Stomach (tissue), 9 donors: ENCODE data around the gene SLK. TPM values are rescaled to one million over a fixed set of nuclear protein-coding genes. Genes with fewer than 3 reads are reported as not detected.
A peak's percentile ranks its signal among the peaks of the same experiment; 100 is the strongest.

ENCODE experiments used
- DNase-seq, 2 donors: peaks; one replicate each; pipeline versions ENCODE4 v3.0.0 to v3.0.0-alpha.2; 2013 to 2019
- H3K27ac ChIP-seq, 5 donors: fragments of 200-600 bp in 4 of 5; sonication (generic) in 4 of 5; one replicate each; pipeline ENCODE4 v1.5.1; 2013 to 2019; ENCODE audit warnings: mild to moderate bottlenecking in 1 of 5, moderate library complexity in 1 of 5
- H3K27me3 ChIP-seq, 3 donors: fragments of 200-600 bp; sonication (generic); one replicate each; pipeline ENCODE4 v1.5.1; 2017 to 2019; ENCODE audit warnings: mixed run types in 1 of 3
- H3K36me3 ChIP-seq, 4 donors: fragments of 200-600 bp; sonication (generic); 1 replicate in 3 of 4; 2 replicates in 1 of 4; pipeline ENCODE4 v1.5.1; 2016 to 2019
- H3K4me1 ChIP-seq, 4 donors: fragments of 200-600 bp; sonication (generic); one replicate each; pipeline ENCODE4 v1.5.1; 2016 to 2019
- H3K4me3 ChIP-seq, 4 donors: fragments of 200-600 bp; sonication (generic) in 3 of 4; one replicate each; pipeline ENCODE4 v1.5.1; 2016 to 2019; ENCODE audit warnings: mild to moderate bottlenecking in 1 of 4
- H3K9me3 ChIP-seq, 4 donors: fragments of 200-600 bp; sonication (generic); one replicate each; pipeline ENCODE4 v1.5.1; 2016 to 2019
- EP300 ChIP-seq: sonication (generic); formaldehyde crosslinking; IDR thresholded peaks from one replicate; pipeline ENCODE4 v1.6.1; 2017; ENCODE audit warnings: antibody characterized with exemption
- POLR2A ChIP-seq, 4 donors: fragments of 450-650 bp; IDR thresholded peaks; one replicate each; pipeline ENCODE4 v1.6.1; 2016; ENCODE audit warnings: antibody characterized with exemption in 4 of 4, control low read depth in 2 of 4, mild to moderate bottlenecking in 1 of 4, moderate library complexity in 1 of 4
- POLR2AphosphoS5 ChIP-seq, 3 donors: sonication (generic); formaldehyde crosslinking; IDR thresholded peaks; one replicate each; pipeline ENCODE4 v1.6.1; 2016; ENCODE audit warnings: antibody characterized with exemption in 3 of 3
- WGBS, 5 donors: extraction: QIAGEN DNeasy Blood & Tissue Kit in 3 of 5; methylation state at CpG; one replicate each; pipeline versions ENCODE4 v1.1.5 to v1.1.7; 2013 to 2018; 5-methylcytosine and 5-hydroxymethylcytosine counted together
- intact Hi-C: fragments of 100-400 bp; cut with DNase I; formaldehyde crosslinking; loops from one replicate; pipeline ENCODE4 v1.15.1; 2023; ENCODE audit warnings: low total_unique reads
- polyA plus RNA-seq, 3 donors: library from polyadenylated mRNA; stranded (reverse); fragments of 200-250 nt; gene quantifications; one replicate each; pipeline ENCODE4 v1.2.3, GENCODE V29; 2013
- total RNA-seq, 5 donors: library from RNA; depleted of rRNA; stranded (reverse); fragments of >200 nt; gene quantifications; one replicate each; pipeline versions ENCODE4 v1.1.0 to v1.2.3, GENCODE V29; 2014 to 2016
- TF ChIP-seq, protein P1 (sequence below), 7 experiments: fragments of 450-650 bp in 4 of 7; fragments of 200-600 bp in 3 of 7; sonication (generic) in 3 of 7; IDR thresholded peaks; one replicate each; pipeline ENCODE4 v1.5.1; 2016 to 2019; ENCODE audit warnings: antibody characterized with exemption in 7 of 7, control low read depth in 2 of 7, mild to moderate bottlenecking in 1 of 7
- donor health status: healthy with polysubstance abuse.
- donor health status: Bipolar disorder and iron deficiency.
- donor health status: healthy.

SLK gene
- total and polyA plus RNA-seq, 8 donors: 10.1 to 94.5 (median 47.2) TPM

DNA sequence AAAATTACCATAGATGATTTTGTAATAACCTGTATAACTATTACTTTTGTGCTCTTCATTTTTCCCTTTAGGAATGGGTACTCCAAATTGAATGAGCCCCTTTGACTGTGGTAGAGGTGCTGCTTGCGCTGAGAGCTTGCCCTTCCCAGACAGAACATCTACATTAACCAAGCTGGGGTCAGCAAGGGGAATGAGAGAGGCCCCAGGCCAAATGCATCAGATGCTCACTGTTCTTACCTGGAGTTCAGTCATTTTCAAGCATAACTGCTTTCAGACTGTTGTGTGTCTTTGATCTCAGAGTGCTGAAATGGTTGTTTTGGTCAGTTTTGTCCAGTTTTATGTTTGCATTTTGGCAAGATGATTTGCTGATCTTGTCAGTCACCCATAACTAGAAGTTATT lies 41.3 kb upstream of the SLK start:
- intact Hi-C loops: no loop called here
- no peak overlapping the region for H3K4me3 ChIP-seq
- H3K4me1 ChIP-seq: peaks cover 0 to 17% (median 0%) of the 10 kb centered on the region in 4 donors
- no peaks in the 10 kb centered on the region for H3K36me3 ChIP-seq
- H3K9me3 ChIP-seq: no peaks in the 10 kb centered on the region
- H3K27ac ChIP-seq: no peak overlapping the region
- no peaks in the 10 kb centered on the region for H3K27me3 ChIP-seq
- WGBS, 5 donors: 93 to 100% (median 100%) methylated on average over 1 of the region's 1 CpG
- no peak for DNase-seq
- no peak for TF ChIP-seq EP300
- TF ChIP-seq, protein P1, sequence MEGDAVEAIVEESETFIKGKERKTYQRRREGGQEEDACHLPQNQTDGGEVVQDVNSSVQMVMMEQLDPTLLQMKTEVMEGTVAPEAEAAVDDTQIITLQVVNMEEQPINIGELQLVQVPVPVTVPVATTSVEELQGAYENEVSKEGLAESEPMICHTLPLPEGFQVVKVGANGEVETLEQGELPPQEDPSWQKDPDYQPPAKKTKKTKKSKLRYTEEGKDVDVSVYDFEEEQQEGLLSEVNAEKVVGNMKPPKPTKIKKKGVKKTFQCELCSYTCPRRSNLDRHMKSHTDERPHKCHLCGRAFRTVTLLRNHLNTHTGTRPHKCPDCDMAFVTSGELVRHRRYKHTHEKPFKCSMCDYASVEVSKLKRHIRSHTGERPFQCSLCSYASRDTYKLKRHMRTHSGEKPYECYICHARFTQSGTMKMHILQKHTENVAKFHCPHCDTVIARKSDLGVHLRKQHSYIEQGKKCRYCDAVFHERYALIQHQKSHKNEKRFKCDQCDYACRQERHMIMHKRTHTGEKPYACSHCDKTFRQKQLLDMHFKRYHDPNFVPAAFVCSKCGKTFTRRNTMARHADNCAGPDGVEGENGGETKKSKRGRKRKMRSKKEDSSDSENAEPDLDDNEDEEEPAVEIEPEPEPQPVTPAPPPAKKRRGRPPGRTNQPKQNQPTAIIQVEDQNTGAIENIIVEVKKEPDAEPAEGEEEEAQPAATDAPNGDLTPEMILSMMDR (IDR thresholded peaks at IDR 0.05): no peak
- no peak for TF ChIP-seq POLR2A (IDR thresholded peaks at IDR 0.05)
- no peak for TF ChIP-seq POLR2AphosphoS5 (IDR thresholded peaks at IDR 0.05)

- TF ChIP-seq POLR2A (IDR thresholded peaks at IDR 0.05) (no peak), EP300 (no peak), POLR2AphosphoS5 (IDR thresholded peaks at IDR 0.05) (no peak)
- TF ChIP-seq, protein P1 (IDR thresholded peaks at IDR 0.05): no peak
- no peak overlapping the region for H3K27ac ChIP-seq
- WGBS, 5 donors: 67 to 80% (median 78%) methylated on average over 2 of the region's 2 CpGs
Measured at GRCh38 chr10:103926722-103927319, 40.1 kb upstream of the SLK start.

DNA sequence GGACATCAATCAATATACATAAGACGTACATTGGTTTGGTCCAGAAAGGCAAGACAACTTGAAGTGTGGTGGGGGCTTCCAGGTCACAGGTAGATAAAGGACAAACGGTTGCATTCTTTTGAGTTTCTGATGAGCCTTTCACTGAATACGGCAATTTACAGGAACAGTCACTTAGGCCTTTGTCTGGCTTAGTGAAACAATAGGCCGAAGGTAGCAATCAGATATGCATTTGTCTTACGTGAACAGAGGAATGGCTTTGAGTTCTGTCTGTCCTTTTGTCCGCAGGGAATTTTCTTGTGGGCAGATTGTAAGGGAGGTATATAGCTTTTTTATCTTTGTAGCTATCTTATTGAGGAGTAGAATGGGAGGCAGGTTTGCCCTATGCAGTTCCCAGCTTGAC lies 38.2 kb upstream of the SLK start:
- H3K9me3 ChIP-seq: no peaks in the 10 kb centered on the region
- H3K27ac ChIP-seq: no peak overlapping the region
- intact Hi-C loops: no loop called here
- no peak for TF ChIP-seq POLR2A (IDR thresholded peaks at IDR 0.05)
- TF ChIP-seq, protein P1 (IDR thresholded peaks at IDR 0.05): no peak
- TF ChIP-seq POLR2AphosphoS5 (IDR thresholded peaks at IDR 0.05): no peak
- TF ChIP-seq EP300: no peak
- no peaks in the 10 kb centered on the region for H3K36me3 ChIP-seq
- no peaks in the 10 kb centered on the region for H3K27me3 ChIP-seq
- H3K4me1 ChIP-seq: peaks cover 0 to 19% (median 9%) of the 10 kb centered on the region in 4 donors
- DNase-seq: no peak
- WGBS, 5 donors: 78 to 91% (median 86%) methylated on average over 6 of the region's 6 CpGs
- no peak overlapping the region for H3K4me3 ChIP-seq

More at GRCh38 chr10:103926722-103927319, 40.1 kb upstream of the SLK start:
- Histone ChIP-seq H3K9me3 (no peaks in the 10 kb centered on the region), H3K4me3 (no peak overlapping the region), H3K36me3 (no peaks in the 10 kb centered on the region), H3K4me1 (peaks cover 0 to 12% (median 0%) of the 10 kb centered on the region in 4 donors), H3K27me3 (no peaks in the 10 kb centered on the region)
- DNase-seq: no peak
- intact Hi-C loops: no loop called here

DNA sequence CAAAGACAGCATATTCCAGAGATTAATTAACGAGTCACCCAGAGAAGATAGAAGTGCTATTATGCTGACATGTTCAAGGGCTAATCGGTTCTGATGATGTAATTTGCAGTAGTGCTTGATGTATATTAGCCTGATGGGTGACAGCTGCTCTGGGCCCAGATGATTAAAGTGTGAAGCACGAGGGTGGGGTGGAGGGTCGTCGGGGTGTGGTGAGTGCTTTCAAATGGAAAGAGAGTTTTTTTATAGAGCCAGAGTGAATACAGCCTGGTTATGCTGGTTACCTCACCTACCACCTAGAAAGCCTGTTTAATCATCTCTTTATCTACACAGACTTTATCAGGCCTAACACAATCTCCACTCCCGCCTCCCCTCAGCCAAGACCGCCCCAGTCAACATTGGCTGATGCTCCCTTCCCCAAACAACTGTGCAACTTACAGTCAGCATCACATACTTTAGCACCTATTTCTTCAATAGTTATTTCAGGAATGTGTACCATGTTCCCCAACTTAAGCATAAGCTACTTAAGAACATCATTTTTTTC lies 37.5 kb upstream of the SLK start:
- 22 to 40% (median 30%) methylated on average over 7 of the region's 7 CpGs for WGBS, 5 donors
- no peak overlapping the region for H3K27ac ChIP-seq
- no peaks in the 10 kb centered on the region for H3K27me3 ChIP-seq
- H3K4me3 ChIP-seq: no peak overlapping the region
- TF ChIP-seq POLR2A (IDR thresholded peaks at IDR 0.05) (no peak), POLR2AphosphoS5 (IDR thresholded peaks at IDR 0.05) (peak in 1 of 3 donors; percentile 8)
- TF ChIP-seq, protein P1 (IDR thresholded peaks at IDR 0.05): no peak
- H3K9me3 ChIP-seq: no peaks in the 10 kb centered on the region
- intact Hi-C loops: no loop called here
- peak in 1 of 2 donors; percentile 68 for DNase-seq
- H3K4me1 ChIP-seq: peaks cover 0 to 22% (median 12%) of the 10 kb centered on the region in 4 donors
- no peaks in the 10 kb centered on the region for H3K36me3 ChIP-seq
